PC-9 (cell line): Measurements from ENCODE around the gene DNM3. TPM values are rescaled to one million over a fixed set of nuclear protein-coding genes. Genes with fewer than 3 reads are reported as not detected.

Experiments used
- BruUV-seq: library from RNA; stranded (reverse); fragments of 400-500 nt; replicated peaks from 2 replicates; lab custom pipeline; 2021; lab: Mats Ljungman, UMichigan
- CTCF ChIA-PET: fragments of 300-600 bp; sonication (Branson Sonifier 250); formaldehyde crosslinking; loops from one replicate; lab custom pipeline; 2022; ENCODE audit warnings: antibody characterized with exemption; lab: Charles Lee
- POLR2A ChIA-PET: fragments of 300-600 bp; sonication (Branson Sonifier 250); formaldehyde crosslinking; loops from one replicate; lab custom pipeline; 2022; ENCODE audit warnings: antibody characterized with exemption; ENCODE audit not compliant: unreplicated experiment; lab: Charles Lee
- DNase-seq, 2 experiments: peaks; one replicate each; pipeline versions ENCODE4 v3.0.0 to v3.0.0-alpha.2; 2015 to 2022; ENCODE audit warnings: mixed read lengths in 1 of 2
- H2AFZ ChIP-seq: fragments of 200-600 bp; sonication (generic); 2 replicates; pipeline ENCODE4 v1.8.1; 2017; ENCODE audit warnings: antibody characterized with exemption
- H3F3A ChIP-seq: fragments of 200-600 bp; sonication (generic); 2 replicates; pipeline ENCODE4 v1.8.1; 2017; ENCODE audit warnings: antibody characterized with exemption, mild to moderate bottlenecking, low read depth; ENCODE audit not compliant: insufficient read depth
- H3K27ac ChIP-seq: fragments of 200-600 bp; sonication (generic); 2 replicates; pipeline ENCODE4 v1.6.1; 2016; ENCODE audit warnings: mixed run types
- H3K27me3 ChIP-seq: fragments of 200-600 bp; sonication (generic); 2 replicates; pipeline ENCODE4 v1.6.1; 2016; ENCODE audit warnings: low read depth, mixed run types; ENCODE audit not compliant: insufficient read depth
- H3K36me3 ChIP-seq: fragments of 200-600 bp; sonication (generic); 2 replicates; pipeline ENCODE4 v1.6.1; 2016; ENCODE audit warnings: low read depth, mixed run types
- H3K4me1 ChIP-seq: fragments of 200-600 bp; sonication (generic); replicated peaks from 2 replicates; pipeline ENCODE4 v1.6.1; 2016; ENCODE audit warnings: mixed run types; ENCODE audit not compliant: insufficient read depth
- H3K4me2 ChIP-seq: fragments of 200-600 bp; sonication (generic); 2 replicates; pipeline ENCODE4 v1.6.1; 2017; ENCODE audit warnings: mixed run types
- H3K4me3 ChIP-seq: fragments of 200-600 bp; sonication (generic); 2 replicates; pipeline ENCODE4 v1.6.1; 2016; ENCODE audit warnings: mixed run types
- H3K79me2 ChIP-seq: fragments of 200-600 bp; sonication (generic); 2 replicates; pipeline ENCODE4 v1.6.1; 2017; ENCODE audit warnings: low read depth, mixed run types
- H3K9me2 ChIP-seq: fragments of 200-600 bp; sonication (generic); 2 replicates; pipeline ENCODE4 v1.8.1; 2017; ENCODE audit warnings: mild to moderate bottlenecking; ENCODE audit not compliant: insufficient read depth
- H3K9me3 ChIP-seq: fragments of 200-600 bp; sonication (generic); 2 replicates; pipeline ENCODE4 v1.8.1; 2016; ENCODE audit warnings: low read depth; ENCODE audit not compliant: insufficient read depth
- H4K20me1 ChIP-seq: fragments of 200-600 bp; sonication (generic); 2 replicates; pipeline ENCODE4 v1.8.1; 2017; ENCODE audit not compliant: insufficient read depth
- CTCF ChIP-seq: fragments of 200-600 bp; sonication (generic); conservative IDR thresholded peaks from 2 replicates; pipeline ENCODE4 v1.6.1; 2017; ENCODE audit warnings: mixed run types, antibody characterized with exemption, mild to moderate bottlenecking, moderate library complexity
- EZH2 ChIP-seq: fragments of 200-600 bp; sonication (generic); IDR thresholded peaks from 2 replicates; pipeline ENCODE4 v1.8.0; 2017; ENCODE audit warnings: antibody characterized with exemption, low read depth
- intact Hi-C: fragments of 100-400 bp; cut with micrococcal nuclease; formaldehyde crosslinking; loops from one replicate; pipeline ENCODE4 v1.10.0; 2022; ENCODE audit not compliant: unreplicated experiment
- total RNA-seq: library from RNA; stranded (reverse); gene quantifications from 2 replicates; pipeline ENCODE4 v1.2.3, GENCODE V29; 2021

Gene DNM3
- total RNA-seq, 1 experiment from 2014 or later, result 1.7 TPM

- ChIA-PET POLR2A (no interaction called here), CTCF (interaction anchor here (0.6 to 4.5 kb wide), 7 partner anchors 175 to 458 kb away, joined by 3 to 50 read pairs (median 5); partner anchors contain the start of gene PIGC)
- Histone ChIP-seq H2AFZ (no peak overlapping the region), H3K79me2 (no peaks in the 10 kb centered on the region), H3K9me3 (no peaks in the 10 kb centered on the region), H3K36me3 (no peaks in the 10 kb centered on the region), H4K20me1 (no peaks in the 10 kb centered on the region), H3F3A (no peaks in the 10 kb centered on the region), H3K4me1 (no peaks in the 10 kb centered on the region), H3K27ac (no peak overlapping the region), H3K27me3 (no peaks in the 10 kb centered on the region), H3K9me2 (no peaks in the 10 kb centered on the region), H3K4me3 (no peak overlapping the region), H3K4me2 (no peak overlapping the region)
- DNase-seq, result peak in 1 of 2 experiments; percentile 15
- intact Hi-C loops, result loop anchor here (1.0 to 10.0 kb wide), 2 partner anchors 271 to 414 kb away; no protein-coding TSS in a partner anchor
- TF ChIP-seq CTCF (no peak), EZH2 (no peak)
- no TSS peak for BruUV-seq
These were observed 144.3 kb downstream of the DNM3 start for GRCh38 chr1:171985639-171986038.

- no peaks in the 10 kb centered on the region for H3F3A ChIP-seq
- TF ChIP-seq CTCF (no peak), EZH2 (no peak)
- no peaks in the 10 kb centered on the region for H3K27me3 ChIP-seq
- no peaks in the 10 kb centered on the region for H3K4me1 ChIP-seq
- intact Hi-C loops, result loop anchor here (10.0 kb wide), 1 partner anchor 274 kb away; no protein-coding TSS in a partner anchor
- no peak overlapping the region for H3K4me2 ChIP-seq
- H3K36me3 ChIP-seq, result no peaks in the 10 kb centered on the region
- CTCF ChIA-PET, result interaction anchor here (0.6 to 1.2 kb wide), 2 partner anchors 187 to 344 kb away, joined by 3 to 4 read pairs; no protein-coding TSS in a partner anchor
- no peak overlapping the region for H2AFZ ChIP-seq
- no peak overlapping the region for H3K27ac ChIP-seq
- H3K9me3 ChIP-seq, result no peaks in the 10 kb centered on the region; the same call in 1 of the 2 replicates
- DNase-seq, result no peak
- H3K4me3 ChIP-seq, result no peak overlapping the region
- H3K9me2 ChIP-seq, result no peaks in the 10 kb centered on the region
- BruUV-seq, result no TSS peak
- no peaks in the 10 kb centered on the region for H4K20me1 ChIP-seq
- POLR2A ChIA-PET, result no interaction called here
- no peaks in the 10 kb centered on the region for H3K79me2 ChIP-seq
These were observed 147.1 kb downstream of the DNM3 start for GRCh38 chr1:171988243-171988885.

- no peak overlapping the region for H3K27ac ChIP-seq
- H3K27me3 ChIP-seq, result no peaks in the 10 kb centered on the region
- no peaks in the 10 kb centered on the region for H3K9me2 ChIP-seq
- intact Hi-C loops, result no loop called here
- H3K4me3 ChIP-seq, result no peak overlapping the region
- H4K20me1 ChIP-seq, result no peaks in the 10 kb centered on the region
- BruUV-seq, result no TSS peak
- H3K9me3 ChIP-seq, result no peaks in the 10 kb centered on the region; the same call in 1 of the 2 replicates
- H2AFZ ChIP-seq, result no peak overlapping the region
- ChIA-PET CTCF (interaction anchor here (1.0 kb wide), 1 partner anchor 12 kb away, joined by 4 read pairs; no protein-coding TSS in a partner anchor), POLR2A (no interaction called here)
- no peaks in the 10 kb centered on the region for H3K36me3 ChIP-seq
- no peaks in the 10 kb centered on the region for H3K79me2 ChIP-seq
- no peaks in the 10 kb centered on the region for H3F3A ChIP-seq
- no peaks in the 10 kb centered on the region for H3K4me1 ChIP-seq
- TF ChIP-seq EZH2 (no peak), CTCF (no peak)
- DNase-seq, result no peak
- H3K4me2 ChIP-seq, result no peak overlapping the region
These were observed 149.1 kb downstream of the DNM3 start for GRCh38 chr1:171990371-171990770.
